ENCODE measurements around the gene VWF.

VWF gene

GRCh38 chr12:5969156-5969973 is 155.1 kb downstream of the VWF start:
- ATAC-seq (replicated peaks; ENCODE audit: extremely low read depth, poor library complexity, severe bottlenecking): no peak

GRCh38 chr12:5967645-5968415 is 156.6 kb downstream of the VWF start:
- no peaks in the 10 kb centered on the region for H3K9me3 Mint-ChIP-seq
- no peaks in the 10 kb centered on the region for H3K36me3 Mint-ChIP-seq (ENCODE audit: insufficient read depth)
- no peak overlapping the region for H3K4me3 Mint-ChIP-seq
- ATAC-seq (replicated peaks; ENCODE audit: extremely low read depth, poor library complexity, severe bottlenecking) (no peak), DNase-seq (ENCODE audit: low spot score in 2 of 2) (no peak)
- peaks cover 58% of the 10 kb centered on the region for H3K27me3 Mint-ChIP-seq
- H3K27ac Mint-ChIP-seq (ENCODE audit: low read depth): no peak overlapping the region
- no peaks in the 10 kb centered on the region for H3K4me1 Mint-ChIP-seq

More at GRCh38 chr12:5969156-5969973, 155.1 kb downstream of the VWF start:
- DNase-seq (ENCODE audit: low spot score in 2 of 2): no peak
- Mint-ChIP-seq H3K27me3 (peaks cover 71% of the 10 kb centered on the region), H3K4me3 (no peak overlapping the region), H3K27ac (ENCODE audit: low read depth) (no peak overlapping the region), H3K4me1 (no peaks in the 10 kb centered on the region), H3K9me3 (no peaks in the 10 kb centered on the region), H3K36me3 (ENCODE audit: insufficient read depth) (no peaks in the 10 kb centered on the region)

GRCh38 chr12:5966486-5967095 is 157.9 kb downstream of the VWF start:
- Mint-ChIP-seq H3K4me3 (no peak overlapping the region), H3K9me3 (no peaks in the 10 kb centered on the region), H3K27me3 (peaks cover 46% of the 10 kb centered on the region), H3K27ac (ENCODE audit: low read depth) (no peak overlapping the region), H3K4me1 (no peaks in the 10 kb centered on the region), H3K36me3 (ENCODE audit: insufficient read depth) (no peaks in the 10 kb centered on the region)
- DNase-seq (ENCODE audit: low spot score in 2 of 2) (no peak), ATAC-seq (replicated peaks; ENCODE audit: extremely low read depth, poor library complexity, severe bottlenecking) (no peak)

- Mint-ChIP-seq H3K4me3 (no peak overlapping the region), H3K27me3 (peaks cover 40% of the 10 kb centered on the region), H3K4me1 (no peaks in the 10 kb centered on the region), H3K36me3 (ENCODE audit: insufficient read depth) (no peaks in the 10 kb centered on the region), H3K27ac (ENCODE audit: low read depth) (no peak overlapping the region), H3K9me3 (no peaks in the 10 kb centered on the region)
- ATAC-seq (replicated peaks; ENCODE audit: extremely low read depth, poor library complexity, severe bottlenecking) (no peak), DNase-seq (ENCODE audit: low spot score in 2 of 2) (no peak)
Measured at GRCh38 chr12:5965950-5966383, 158.5 kb downstream of the VWF start.

GRCh38 chr12:5964913-5965900 is 159.3 kb downstream of the VWF start:
- Mint-ChIP-seq H3K4me3 (no peak overlapping the region), H3K9me3 (no peaks in the 10 kb centered on the region), H3K27ac (ENCODE audit: low read depth) (no peak overlapping the region), H3K4me1 (no peaks in the 10 kb centered on the region), H3K27me3 (peaks cover 32% of the 10 kb centered on the region), H3K36me3 (ENCODE audit: insufficient read depth) (no peaks in the 10 kb centered on the region)
- DNase-seq (ENCODE audit: low spot score in 2 of 2) (no peak), ATAC-seq (replicated peaks; ENCODE audit: extremely low read depth, poor library complexity, severe bottlenecking) (no peak)

GRCh38 chr12:5963515-5963914 is 161.0 kb downstream of the VWF start:
- ATAC-seq (replicated peaks; ENCODE audit: extremely low read depth, poor library complexity, severe bottlenecking) (no peak), DNase-seq (ENCODE audit: low spot score in 2 of 2) (no peak)
- H3K4me3 Mint-ChIP-seq: no peak overlapping the region
- H3K9me3 Mint-ChIP-seq: no peaks in the 10 kb centered on the region
- H3K36me3 Mint-ChIP-seq (ENCODE audit: insufficient read depth): no peaks in the 10 kb centered on the region
- peaks cover 30% of the 10 kb centered on the region for H3K27me3 Mint-ChIP-seq
- H3K27ac Mint-ChIP-seq (ENCODE audit: low read depth): no peak overlapping the region
- no peaks in the 10 kb centered on the region for H3K4me1 Mint-ChIP-seq

- Mint-ChIP-seq H3K27ac (ENCODE audit: low read depth) (no peak overlapping the region), H3K36me3 (ENCODE audit: insufficient read depth) (no peaks in the 10 kb centered on the region), H3K4me3 (no peak overlapping the region), H3K27me3 (peaks cover 47% of the 10 kb centered on the region), H3K4me1 (no peaks in the 10 kb centered on the region), H3K9me3 (no peaks in the 10 kb centered on the region)
- DNase-seq (ENCODE audit: low spot score in 2 of 2) (no peak), ATAC-seq (replicated peaks; ENCODE audit: extremely low read depth, poor library complexity, severe bottlenecking) (no peak)
Measured at GRCh38 chr12:5960783-5961182, 163.7 kb downstream of the VWF start.

GRCh38 chr12:5956987-5957386 is 167.5 kb downstream of the VWF start:
- H3K4me3 Mint-ChIP-seq: no peak overlapping the region
- H3K27ac Mint-ChIP-seq (ENCODE audit: low read depth): no peak overlapping the region
- no peaks in the 10 kb centered on the region for H3K36me3 Mint-ChIP-seq (ENCODE audit: insufficient read depth)
- no peaks in the 10 kb centered on the region for H3K9me3 Mint-ChIP-seq
- H3K27me3 Mint-ChIP-seq: peaks cover 68% of the 10 kb centered on the region
- ATAC-seq (replicated peaks; ENCODE audit: extremely low read depth, poor library complexity, severe bottlenecking) (no peak), DNase-seq (ENCODE audit: low spot score in 2 of 2) (no peak)
- no peaks in the 10 kb centered on the region for H3K4me1 Mint-ChIP-seq

GRCh38 chr12:5954661-5955060 is 169.8 kb downstream of the VWF start:
- DNase-seq (ENCODE audit: low spot score in 2 of 2): no peak
- no peak for ATAC-seq (replicated peaks; ENCODE audit: extremely low read depth, poor library complexity, severe bottlenecking)
- Mint-ChIP-seq H3K27me3 (peaks cover 91% of the 10 kb centered on the region), H3K36me3 (ENCODE audit: insufficient read depth) (no peaks in the 10 kb centered on the region), H3K4me3 (no peak overlapping the region), H3K27ac (ENCODE audit: low read depth) (no peak overlapping the region), H3K9me3 (no peaks in the 10 kb centered on the region), H3K4me1 (no peaks in the 10 kb centered on the region)

GRCh38 chr12:5953835-5954586 is 170.5 kb downstream of the VWF start:
- Mint-ChIP-seq H3K27ac (ENCODE audit: low read depth) (no peak overlapping the region), H3K9me3 (no peaks in the 10 kb centered on the region), H3K4me1 (no peaks in the 10 kb centered on the region), H3K4me3 (no peak overlapping the region), H3K36me3 (ENCODE audit: insufficient read depth) (no peaks in the 10 kb centered on the region), H3K27me3 (peaks cover 91% of the 10 kb centered on the region)
- ATAC-seq (replicated peaks; ENCODE audit: extremely low read depth, poor library complexity, severe bottlenecking): no peak
- no peak for DNase-seq (ENCODE audit: low spot score in 2 of 2)

GRCh38 chr12:5952031-5952430 is 172.4 kb downstream of the VWF start:
- ATAC-seq (replicated peaks; ENCODE audit: extremely low read depth, poor library complexity, severe bottlenecking) (no peak), DNase-seq (ENCODE audit: low spot score in 2 of 2) (no peak)
- Mint-ChIP-seq H3K9me3 (no peaks in the 10 kb centered on the region), H3K4me3 (no peak overlapping the region), H3K27me3 (peaks cover 91% of the 10 kb centered on the region), H3K27ac (ENCODE audit: low read depth) (no peak overlapping the region), H3K4me1 (no peaks in the 10 kb centered on the region), H3K36me3 (ENCODE audit: insufficient read depth) (no peaks in the 10 kb centered on the region)

Measured in central memory CD8-positive, alpha-beta T cell (primary cell).